ENCODE measurements around the gene RGPD3. TPM values are rescaled to one million over a fixed set of nuclear protein-coding genes. Genes with fewer than 3 reads are reported as not detected.

RGPD3 gene
- total and polyA plus RNA-seq, 2 experiments from 2014 or later: 0.08 to 0.28 TPM

- Mint-ChIP-seq H3K27ac (no peak overlapping the region), H3K9me3 (no peaks in the 10 kb centered on the region), H3K27me3 (ENCODE audit: insufficient read depth, low read depth, poor library complexity) (peaks cover 5% of the 10 kb centered on the region), H3K36me3 (ENCODE audit: low read depth) (no peaks in the 10 kb centered on the region), H3K4me1 (peaks cover 9% of the 10 kb centered on the region), H3K4me3 (no peak overlapping the region)
- TF ChIP-seq ZNF331 (CRISPR knock-in tag; IDR thresholded peaks at IDR 0.05; ENCODE audit: low read depth) (no peak), REST (IDR thresholded peaks at IDR 0.05; ENCODE audit: unreplicated experiment) (no peak), CTCF (conservative IDR thresholded peaks at IDR 0.05; ENCODE audit: low read depth in 2 of 2) (no peak), STAT1 (IDR thresholded peaks at IDR 0.05; ENCODE audit: unreplicated experiment) (no peak), JUNB (IDR thresholded peaks at IDR 0.05; ENCODE audit: unreplicated experiment) (no peak), ETS1 (IDR thresholded peaks at IDR 0.05) (no peak), NANOG (IDR thresholded peaks at IDR 0.05; ENCODE audit: borderline replicate concordance) (no peak), ZNF462 (CRISPR knock-in tag; IDR thresholded peaks at IDR 0.05) (no peak), POLR2AphosphoS5 (IDR thresholded peaks at IDR 0.05; ENCODE audit: low read depth) (no peak), ZNF114 (CRISPR knock-in tag; IDR thresholded peaks at IDR 0.05) (no peak), EZH2phosphoT487 (IDR thresholded peaks at IDR 0.05; ENCODE audit: unreplicated experiment) (no peak)
- ATAC-seq (no peak; the same call in 1 of the 3 replicates), DNase-seq (ENCODE audit: low spot score) (peak; percentile 23)
- Histone ChIP-seq H3K79me2 (replicated peaks; ENCODE audit: insufficient read depth) (no peaks in the 10 kb centered on the region), H3K27ac (ENCODE audit: low read depth) (no peak overlapping the region), H3K36me3 (ENCODE audit: insufficient read depth) (no peaks in the 10 kb centered on the region), H3K4me1 (ENCODE audit: insufficient read depth) (no peaks in the 10 kb centered on the region), H2AFZ (no peak overlapping the region), H4K20me1 (replicated peaks; ENCODE audit: insufficient read depth) (no peaks in the 10 kb centered on the region), H3F3A (replicated peaks; ENCODE audit: low read depth) (no peaks in the 10 kb centered on the region), H3K4me2 (no peak overlapping the region), H3K9me2 (ENCODE audit: insufficient read depth) (no peaks in the 10 kb centered on the region), H3K4me3 (no peak overlapping the region), H3K27me3 (ENCODE audit: insufficient read depth) (no peaks in the 10 kb centered on the region)
These were observed 126.5 kb downstream of the RGPD3 start for GRCh38 chr2:106341666-106342065.
